Myocyte (in vitro differentiated cells): ENCODE measurements around the gene HCN4. TPM values are rescaled to one million over a fixed set of nuclear protein-coding genes. Genes with fewer than 3 reads are reported as not detected.
"Not testable (repeated sequence)": the region's sequence is repeated elsewhere in the genome, so short reads cannot be mapped to it uniquely, and the experiment has no call there.

Experiments
- DNase-seq: peaks from one replicate; pipeline ENCODE4 v3.0.0-alpha.2; 2012; ENCODE audit warnings: low read depth
- total RNA-seq: library from RNA; depleted of rRNA; stranded (reverse); fragments of >200 nt; gene quantifications from 2 replicates; pipeline ENCODE4 v1.2.3, GENCODE V29; 2014

The HCN4 gene
- total RNA-seq, 1 donor from 2014 or later = not detected

DNA sequence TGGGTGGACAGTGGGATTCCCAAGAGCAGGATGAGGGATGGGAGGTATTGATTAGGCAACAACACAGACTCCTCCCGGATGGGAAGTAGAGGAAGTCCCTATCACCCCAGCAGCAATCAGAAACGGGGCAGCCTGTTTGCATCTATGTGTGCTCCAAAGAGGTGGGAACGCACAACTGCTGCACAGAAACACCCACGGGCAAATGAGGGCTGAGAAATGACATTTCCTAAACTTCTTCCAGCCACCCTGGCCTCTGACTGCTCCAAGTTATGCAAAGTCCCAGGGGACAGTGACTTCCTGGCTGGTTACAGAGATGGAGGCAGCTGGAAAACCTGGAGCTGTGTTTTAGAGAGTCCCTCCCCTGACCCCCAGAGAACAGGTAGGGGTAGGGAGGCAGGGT is 42.6 kb downstream of the HCN4 start:
- no peak for DNase-seq

DNA sequence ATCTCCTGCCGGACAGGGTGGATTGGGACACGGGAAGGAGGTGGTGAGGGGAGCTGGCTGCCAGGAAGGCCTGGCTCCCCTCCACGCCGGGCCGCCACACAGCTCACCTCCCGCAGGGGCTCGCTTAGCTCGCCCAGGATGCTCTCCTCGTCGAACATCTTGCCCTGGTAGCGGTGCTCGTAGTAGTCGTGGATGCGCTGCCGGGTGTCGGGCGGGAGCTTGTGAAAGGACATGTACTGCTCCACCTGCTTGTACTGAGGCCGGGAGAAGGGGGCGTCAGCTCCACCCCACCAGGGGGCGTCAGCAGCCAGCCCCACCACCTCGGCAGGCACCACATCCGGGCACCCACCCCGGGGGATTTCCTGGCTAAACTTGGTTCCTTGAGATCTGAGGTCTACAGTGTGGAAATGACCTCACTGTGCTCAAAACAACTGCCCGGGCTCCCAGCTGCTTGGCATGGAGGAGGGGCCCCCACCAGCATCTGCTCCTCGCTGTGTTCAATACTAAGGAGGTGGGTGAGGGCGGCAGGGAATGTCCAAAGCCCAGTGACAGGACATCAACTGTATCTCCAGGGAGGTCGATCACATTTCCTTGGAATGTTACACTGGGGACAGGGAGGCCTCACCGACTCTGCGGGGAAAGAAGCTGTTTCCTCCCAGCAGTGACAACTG is 43.4 kb downstream of the HCN4 start:
- no peak for DNase-seq

DNA sequence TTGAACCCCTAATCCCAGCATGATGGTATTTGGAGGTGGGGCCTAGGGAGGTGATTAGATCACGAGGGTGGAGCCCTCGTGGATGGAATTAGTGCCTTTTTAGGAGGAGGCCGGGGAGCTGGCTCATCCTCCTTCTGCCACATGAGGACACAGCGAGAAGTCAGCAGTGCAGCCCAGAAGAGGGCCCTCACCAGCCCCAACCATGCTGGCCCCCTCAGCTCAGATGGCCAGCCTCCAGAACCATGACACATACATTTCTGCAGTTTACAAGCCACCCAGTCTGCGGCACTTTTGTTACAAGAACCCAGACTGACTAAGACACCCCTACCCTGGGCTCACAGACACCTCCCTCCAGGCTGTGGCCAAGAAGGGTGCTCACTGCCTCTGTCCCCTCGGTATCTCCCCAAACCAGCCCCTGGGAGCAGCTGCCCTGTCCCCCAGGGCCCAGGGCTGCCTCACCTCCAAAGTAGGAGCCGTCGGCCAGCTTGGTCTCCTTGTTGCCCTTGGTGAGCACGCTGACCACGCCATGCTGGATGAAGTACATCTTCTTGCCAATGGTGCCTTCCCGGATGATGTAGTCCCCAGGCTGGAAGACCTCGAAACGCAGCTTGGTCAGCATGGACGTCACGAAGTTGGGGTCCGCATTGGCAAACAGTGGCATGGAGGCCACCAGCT is 44.1 kb downstream of the HCN4 start:
- DNase-seq = no peak

DNA sequence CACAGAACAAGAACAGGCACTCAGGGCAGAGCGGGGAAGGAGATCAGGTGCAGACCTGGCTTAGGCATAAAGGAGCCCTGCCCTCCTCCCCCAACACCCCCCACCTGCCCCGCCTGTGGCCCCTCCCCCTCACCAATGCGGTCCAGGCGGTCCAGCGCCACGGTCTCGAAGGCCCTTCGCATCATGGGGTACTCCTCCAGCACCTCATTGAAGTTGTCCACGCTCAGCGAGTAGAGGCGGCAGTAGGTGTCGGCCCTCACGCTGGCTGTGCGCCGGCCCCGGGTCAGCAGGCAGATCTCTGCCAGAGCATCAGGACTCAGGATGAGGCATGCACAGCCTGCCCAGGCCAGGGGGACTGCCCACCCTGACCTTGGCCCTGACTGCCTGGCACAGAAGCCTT is 44.8 kb downstream of the HCN4 start:
- no peak for DNase-seq

DNA sequence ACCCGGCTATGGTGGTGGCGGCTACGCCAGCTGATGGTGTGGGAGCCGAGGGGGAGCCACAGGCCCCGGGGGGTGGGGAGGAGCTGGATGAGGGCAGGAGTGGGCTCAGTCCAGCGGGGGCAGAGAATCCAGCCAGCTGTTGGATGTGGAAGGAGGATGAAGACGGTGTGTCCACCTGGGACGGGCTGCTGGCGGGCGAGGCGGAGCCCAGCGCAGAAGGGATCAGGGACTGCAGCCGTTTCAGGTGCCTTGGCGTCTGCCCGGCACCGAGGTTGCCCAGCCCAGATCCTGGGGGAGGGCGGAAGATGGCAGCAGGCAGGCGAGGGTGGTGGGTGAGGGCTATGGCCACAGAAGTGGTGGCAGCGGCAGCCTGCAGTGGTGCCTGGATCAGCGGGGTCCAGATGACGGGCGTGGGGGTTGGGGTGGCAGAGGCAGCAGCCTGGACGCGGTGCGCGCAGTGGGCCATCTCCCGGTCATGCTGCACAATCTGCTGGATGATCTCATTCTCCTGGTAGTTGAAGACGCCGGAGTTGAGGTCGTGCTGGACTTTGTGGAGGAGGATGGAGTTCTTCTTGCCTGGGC is 45.3 kb downstream of the HCN4 start:
- no peak for DNase-seq

DNA sequence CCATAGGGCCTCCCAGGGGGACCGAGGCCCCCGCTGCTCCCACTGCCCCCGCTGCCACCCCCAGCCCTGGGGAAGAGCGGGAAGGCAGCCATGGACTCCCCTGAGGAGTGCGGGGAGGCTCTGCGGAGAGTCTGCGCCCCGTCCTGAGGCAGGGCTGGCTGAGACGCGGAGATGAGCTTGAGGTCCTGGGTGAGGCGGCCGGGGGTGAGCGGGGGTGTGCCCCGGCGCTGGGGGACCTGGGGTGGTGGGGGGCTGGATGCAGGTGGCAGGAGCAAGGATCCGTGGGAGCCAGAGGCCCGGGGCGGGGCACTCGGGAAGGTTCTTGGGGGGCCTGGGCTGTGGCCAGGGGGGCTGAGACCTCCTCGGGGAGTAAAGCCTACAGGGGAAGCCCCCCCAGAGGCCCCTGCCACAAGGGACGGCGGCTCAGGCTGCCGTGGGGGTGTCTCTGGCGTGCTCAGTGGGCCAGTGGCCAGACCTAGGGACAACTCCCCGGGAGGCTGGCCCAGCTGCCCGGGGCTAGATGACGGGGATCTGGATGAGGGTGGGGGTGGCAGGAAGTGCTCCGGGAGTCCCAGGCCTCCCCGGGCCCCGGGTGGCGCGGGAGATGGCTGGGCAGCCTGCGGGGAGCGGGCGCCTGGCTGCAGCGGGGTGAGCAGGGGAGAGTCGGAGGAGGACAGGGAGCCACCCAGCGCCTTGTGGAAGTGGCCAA is 45.9 kb downstream of the HCN4 start:
- DNase-seq = no peak

DNA sequence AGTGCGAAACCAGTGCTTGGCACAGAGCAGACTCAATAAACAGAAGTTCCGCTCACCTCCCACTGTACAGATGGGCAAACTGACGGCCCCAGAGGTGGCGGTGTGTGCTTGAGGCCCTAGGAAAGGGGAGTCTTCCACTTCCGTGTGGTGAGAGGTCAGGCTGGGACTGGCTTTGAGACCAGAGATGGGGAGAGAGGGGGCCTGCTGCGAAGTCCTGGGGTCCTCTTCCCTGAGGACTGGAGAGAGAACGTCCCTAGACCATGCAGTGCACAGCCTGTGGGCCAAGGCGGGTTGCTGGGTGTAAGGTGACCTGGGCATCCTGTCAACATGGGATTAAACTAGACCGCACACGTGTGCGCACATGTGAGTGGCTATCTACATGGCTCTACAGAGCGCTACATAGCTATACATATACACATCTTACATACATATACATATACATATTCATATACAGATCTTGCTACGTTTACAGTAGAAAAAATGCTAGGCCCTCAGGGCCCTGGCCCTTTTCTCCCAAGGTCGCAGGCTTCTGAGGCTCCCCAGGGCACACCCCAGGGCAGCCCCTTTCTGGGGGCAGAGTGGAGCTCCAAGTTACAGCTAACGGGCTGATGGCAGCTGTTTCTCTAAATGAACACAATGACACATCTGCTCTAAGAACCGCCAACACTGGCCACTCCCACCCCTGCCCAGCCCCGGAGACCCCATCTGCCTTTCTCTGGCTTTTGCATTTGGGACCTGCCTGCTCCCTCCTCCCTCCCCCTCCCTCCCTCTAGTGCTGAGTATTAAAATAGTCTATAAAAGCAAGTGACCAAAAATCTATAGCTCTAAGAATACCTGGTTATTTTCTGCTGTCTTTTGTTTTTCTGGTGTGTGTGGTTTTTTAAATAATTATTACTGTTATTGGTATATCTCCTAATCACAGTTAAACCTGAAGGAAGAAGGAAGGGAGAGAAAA is 47.0 kb downstream of the HCN4 start:
- no peak for DNase-seq

DNA sequence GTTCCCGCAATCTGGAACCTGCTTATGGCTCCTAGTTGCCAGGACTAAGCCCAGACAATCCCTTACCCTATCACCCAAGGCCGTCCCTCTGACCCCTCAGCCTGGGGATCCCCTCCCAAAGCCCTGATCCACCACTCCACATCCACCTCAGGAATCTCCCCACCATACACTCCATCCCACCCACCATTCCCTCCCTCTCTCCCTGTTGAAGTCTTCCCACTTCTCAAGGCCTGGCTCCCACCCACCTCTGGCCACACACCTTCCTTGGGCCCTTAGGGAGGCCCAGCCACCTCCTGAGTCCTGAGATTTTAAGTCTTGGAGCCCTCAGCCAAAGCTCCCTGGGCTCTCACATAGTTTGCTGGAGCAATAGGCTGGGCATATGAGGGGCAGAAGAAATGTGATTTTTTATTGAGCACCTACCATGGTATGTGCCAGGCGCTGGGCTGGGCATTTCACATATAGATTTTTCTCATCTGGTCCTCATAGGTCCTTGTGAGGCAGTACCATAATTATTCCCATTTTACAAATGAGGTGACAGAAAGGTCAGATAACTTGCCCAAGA is 48.1 kb downstream of the HCN4 start:
- no peak for DNase-seq

DNA sequence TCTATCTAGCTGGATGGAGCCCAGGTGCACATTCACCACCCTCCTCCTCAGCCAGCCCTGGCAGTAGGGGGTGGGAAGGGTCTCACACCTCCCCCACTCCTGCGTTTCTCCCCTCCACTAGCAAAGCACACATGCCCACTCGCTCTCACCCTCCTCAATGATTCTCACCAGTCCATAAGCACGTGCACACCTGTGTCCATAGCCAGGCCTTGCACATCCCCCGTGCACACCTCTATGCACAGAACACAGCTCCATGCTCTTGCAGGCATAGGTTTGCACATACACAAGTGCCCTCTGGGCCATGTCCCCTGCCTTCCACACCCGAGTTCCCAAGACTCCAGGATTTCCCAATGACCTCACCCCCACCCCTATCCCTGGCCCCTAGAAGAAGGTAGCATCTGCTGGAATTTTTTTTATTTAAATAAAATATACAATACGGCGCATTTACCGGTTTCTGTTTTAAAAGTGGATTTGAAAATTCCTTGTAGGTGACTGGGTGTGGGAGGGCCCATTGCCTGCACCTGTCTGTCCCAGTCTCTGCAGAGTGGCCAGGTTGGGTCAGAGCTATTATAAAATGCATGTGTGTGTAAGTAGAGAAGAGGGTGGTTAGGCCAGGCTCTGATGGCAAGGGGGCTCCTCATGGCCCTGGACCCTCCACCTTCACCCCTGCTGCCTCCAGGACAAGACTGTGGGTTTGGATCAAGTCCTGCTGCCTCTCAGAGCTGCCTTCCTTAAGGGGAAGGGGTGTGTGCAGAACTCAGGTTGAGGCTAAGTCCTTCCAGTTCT is 49.1 kb downstream of the HCN4 start:
- DNase-seq = no peak

DNA sequence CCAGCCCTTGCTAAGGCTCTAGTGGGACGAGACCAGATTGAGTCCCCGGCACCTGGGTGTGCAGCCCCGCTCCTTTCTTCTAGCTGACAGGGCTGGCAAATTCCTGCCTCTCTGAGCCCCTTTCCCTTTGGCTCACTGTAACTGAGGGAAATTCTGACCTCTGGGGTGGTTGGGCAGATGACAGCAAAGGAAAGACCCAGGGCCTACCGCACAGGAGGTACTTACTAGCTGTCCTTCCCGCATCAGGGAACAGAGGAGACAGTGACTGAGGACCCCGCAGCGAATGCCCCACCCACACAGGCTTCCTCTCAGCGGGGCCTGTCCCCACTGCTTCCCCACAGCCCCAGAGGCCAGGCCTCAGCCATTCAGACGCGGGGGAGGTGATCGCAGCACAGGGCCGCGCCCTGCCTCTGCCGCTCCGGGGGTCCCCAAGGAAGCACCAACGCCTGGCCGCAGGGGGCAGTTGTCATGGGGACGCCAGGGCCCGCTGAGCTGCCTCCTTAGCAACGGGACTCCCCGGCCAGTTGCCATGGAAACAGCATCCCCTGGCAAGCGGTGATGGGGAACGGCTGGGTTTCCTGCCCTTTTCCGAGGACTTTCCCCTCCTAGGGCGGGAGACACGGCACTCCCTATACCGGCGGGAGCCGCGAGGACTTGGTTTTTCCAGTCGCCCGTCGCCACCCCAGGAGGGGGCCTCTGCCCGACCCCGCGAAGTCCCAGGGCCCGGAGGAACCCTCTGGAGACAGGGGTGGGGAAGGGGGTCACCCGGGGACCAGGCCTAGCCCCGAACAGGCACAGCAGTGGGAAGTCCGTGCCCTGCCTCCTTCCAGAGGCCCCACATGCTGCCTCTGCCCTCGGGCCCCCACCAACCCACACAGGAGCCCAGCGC is 50.1 kb downstream of the HCN4 start:
- no peak for DNase-seq

DNA sequence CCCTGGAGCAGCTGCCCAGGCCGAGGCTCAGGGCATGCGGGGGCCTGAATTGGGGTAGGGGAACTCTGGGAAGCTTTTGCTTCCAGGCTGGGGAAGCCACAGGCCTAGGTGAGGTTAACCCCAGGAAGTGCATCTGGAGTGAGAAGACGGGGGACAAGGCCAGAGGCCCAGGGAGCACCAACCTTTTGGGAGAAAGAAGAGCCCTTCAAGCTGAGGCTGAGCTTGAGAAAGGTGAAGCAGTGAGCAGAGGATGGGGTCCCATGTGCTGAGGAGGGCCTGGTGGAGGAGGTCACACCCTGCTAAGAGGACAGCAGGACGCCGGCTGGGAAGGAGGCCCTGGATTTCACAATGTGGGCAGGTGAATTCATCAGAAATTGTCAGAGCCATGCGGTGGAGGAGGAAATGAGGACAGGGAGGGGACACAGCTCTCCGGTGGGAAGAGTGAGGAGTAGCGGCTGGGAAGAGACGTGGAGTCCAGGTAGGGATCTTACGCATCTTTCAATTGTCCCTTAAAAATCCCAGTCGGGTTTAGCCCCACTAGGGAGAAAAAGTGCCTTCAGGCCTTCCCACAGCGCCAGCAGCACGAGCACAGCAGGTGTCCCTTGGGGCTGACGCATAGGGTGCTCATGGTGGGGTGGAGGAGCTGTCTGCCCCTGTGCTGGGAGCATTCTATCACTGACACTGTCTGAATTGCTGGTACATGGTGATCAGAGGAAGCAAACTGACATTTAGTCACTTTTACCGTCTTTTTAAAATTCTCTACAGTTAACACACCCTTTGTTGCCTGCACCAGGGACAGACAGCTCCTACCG is 50.9 kb downstream of the HCN4 start:
- no peak for DNase-seq

DNA sequence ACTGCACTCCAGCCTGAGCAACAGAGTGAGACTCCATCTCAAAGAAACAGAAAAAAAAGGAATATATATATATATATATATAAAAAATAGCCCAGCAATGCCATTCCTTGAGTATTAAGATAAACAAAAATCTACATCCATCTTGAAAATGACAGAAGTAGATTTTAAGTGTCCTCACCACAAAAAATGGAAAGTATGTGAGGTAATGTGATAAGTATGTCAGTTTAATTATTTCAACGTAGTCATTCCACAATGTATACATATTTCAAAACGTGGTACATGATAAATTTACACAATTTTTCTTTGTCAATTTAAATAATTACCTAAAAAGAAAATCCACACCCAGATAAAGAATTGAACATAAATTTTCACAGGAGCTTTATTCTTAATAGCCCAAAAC is 54.9 kb downstream of the HCN4 start:
- no peak for DNase-seq

DNA sequence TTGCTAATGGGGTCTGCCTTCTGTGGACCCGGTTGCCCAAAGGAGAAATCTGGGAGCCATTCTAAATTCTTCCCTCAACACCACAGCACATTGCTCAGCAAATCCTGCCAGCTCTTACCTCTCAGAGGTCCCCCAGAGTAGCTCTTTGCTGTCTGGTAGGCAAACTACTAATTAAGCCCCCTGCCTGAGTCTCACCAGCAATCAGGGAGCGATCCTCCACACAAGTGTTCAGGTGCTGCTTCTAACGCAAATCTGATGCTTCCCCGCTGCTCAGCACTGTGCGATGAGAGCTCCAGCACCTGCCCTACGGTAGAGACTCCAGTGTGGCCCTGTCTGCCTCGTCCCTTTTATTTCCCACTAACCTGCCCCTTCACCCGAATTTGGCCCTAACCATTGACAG is 60.5 kb downstream of the HCN4 start:
- DNase-seq = no peak

DNA sequence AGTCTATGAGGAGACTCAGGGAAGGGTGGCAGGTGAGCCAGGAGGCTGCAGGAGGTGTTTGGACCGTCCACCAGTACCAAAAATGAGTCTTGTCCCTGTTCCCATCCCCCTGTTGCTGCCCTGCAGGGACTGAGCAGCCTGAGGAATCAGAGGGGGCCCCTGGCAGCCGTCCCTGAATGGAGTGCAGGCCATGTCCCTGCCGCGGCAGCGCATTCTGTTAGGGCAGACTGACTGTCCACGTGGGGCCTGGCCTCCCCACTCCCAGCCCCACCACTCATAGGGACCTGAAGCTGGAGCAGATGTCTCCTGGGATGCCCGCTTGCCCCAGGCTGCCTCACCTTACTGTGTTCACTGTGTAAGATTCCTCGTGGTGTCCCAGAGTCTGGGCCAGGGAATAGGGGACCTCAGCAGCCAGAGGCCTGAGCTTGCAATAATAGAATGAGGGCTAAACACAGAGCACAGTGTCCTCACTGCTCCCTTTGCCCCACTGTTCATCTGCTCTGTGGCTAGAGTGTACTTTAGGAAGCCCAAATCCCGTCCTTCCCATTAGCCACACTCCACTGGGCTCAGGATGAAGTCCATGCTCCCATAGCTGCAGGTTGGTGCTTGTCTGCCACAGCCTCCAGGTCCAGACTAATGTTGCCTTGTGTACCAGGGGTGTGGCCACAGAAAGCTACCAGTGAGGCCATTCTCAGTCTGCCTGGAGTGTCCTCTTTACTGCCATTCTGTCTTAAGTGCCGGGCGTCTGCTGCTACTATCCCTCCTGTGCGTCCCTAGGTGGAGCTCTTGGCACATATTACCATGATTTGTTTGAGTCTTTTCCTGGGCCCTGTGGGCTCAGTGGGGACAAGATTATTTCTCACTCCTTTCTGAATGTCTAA is 63.2 kb downstream of the HCN4 start:
- DNase-seq = peak; percentile 59

DNA sequence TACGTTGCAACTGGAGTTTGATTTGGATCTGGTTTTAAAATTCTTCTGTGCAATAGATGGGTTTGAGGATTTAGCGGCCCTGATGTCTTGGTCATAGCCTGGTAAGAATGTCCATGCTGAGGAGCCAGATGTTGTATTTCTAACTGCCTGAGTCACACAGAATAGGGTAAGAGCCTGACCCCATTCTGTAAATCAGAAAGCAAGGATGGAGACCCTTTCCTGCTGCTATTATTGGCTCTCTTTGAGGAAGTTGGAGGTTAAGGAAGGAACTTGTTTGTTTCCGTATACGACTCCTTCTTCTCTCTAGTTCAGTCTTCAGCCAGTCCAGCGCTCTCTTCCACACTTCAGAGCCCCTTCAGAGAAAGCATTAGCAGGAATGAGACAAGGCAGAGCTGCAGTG is 65.1 kb downstream of the HCN4 start:
- DNase-seq = no peak

DNA sequence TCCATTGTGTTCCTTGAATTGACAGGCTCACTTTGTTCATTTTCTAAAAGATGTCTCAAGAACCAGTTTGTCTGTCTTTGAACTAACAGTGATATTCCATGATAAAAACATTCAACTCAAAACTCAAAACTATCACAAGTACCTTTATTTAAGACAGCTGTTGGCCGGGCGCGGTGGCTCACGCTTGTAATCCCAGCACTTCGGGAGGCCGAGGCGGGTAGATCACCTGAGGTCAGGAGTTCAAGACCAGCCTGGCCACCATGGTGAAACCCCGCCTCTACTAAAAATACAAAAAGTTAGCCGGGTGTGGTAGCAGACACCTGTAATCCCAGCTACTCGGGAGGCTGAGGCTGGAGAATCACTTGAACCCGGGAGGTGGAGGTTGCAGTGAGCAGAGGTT is 68.5 kb downstream of the HCN4 start:
- not testable (repeated sequence) for DNase-seq
